ENCODE results near the gene DISP3.

Gene DISP3

DNA sequence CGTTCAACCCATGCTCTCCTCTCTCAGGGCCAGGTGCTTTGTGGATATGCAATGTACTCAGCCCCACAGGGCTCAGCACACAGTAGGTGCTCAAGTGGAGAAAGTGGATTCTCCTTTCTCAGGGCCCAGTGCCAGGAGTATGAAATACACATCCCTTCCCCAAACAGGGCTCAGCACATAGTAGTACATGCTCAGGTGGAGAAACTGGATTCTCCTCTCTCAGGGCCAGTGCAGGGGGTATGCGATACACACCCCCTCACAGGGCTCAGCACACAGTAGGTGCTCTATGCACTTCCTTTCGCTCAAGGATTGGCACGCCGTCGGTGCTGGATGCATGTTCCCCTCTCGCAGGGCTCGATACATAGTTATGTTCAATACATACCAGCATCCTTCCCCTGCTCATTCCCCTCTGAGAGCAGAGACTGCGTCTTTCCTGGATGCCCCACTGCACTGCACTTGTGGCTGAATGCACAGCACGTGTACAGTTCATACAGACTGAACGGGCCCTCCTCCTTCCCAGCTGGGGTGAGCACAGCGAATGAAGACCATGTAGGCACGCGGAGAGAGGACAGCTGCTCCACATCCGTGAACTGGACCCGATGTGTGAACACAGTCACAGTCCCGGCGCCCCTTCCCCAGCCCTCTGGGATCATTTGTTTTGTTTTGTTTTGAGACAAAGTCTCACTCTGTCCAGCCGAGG lies 16.6 kb upstream of the DISP3 start:
- DNase-seq = no peak

DNA sequence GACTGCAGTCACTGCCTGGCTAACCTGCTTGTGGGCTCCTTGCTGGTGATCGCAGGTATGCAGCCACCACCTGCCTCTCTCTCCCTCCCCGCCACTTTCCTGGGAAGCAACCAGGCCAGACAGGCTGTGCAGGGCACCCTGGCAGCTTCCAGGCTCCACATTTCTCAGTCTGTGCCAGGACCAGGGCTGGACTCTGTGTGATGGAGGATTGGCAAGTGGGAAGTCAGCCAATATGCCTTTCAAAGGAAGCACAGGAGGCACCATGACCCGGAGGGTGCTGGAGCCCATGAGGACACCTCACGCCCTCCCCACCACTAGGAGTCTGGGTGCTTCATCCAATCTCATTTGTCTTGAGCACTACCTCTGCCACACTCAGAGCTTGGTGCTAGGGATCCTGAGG lies 15.8 kb upstream of the DISP3 start:
- no peak for DNase-seq

DNA sequence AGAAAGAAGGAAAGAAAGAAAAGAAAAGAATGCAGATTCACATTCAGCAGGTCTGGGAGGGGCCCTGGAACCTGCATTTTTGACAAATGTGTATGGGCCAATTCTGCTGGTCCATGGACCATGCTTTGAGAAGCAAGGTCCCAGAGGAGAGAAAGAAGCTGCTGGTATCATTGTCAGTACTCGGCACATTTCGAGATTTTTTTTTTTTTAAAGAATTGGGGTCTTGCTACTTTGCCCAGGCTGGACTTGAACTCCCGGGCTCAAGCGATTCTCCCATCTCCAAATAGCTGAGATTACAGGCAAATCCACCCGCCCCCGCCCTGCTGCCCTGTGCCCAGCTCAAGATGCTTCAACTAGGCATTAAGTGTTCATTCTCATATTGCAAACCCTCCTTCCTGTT lies 13.6 kb upstream of the DISP3 start:
- DNase-seq = no peak

DNA sequence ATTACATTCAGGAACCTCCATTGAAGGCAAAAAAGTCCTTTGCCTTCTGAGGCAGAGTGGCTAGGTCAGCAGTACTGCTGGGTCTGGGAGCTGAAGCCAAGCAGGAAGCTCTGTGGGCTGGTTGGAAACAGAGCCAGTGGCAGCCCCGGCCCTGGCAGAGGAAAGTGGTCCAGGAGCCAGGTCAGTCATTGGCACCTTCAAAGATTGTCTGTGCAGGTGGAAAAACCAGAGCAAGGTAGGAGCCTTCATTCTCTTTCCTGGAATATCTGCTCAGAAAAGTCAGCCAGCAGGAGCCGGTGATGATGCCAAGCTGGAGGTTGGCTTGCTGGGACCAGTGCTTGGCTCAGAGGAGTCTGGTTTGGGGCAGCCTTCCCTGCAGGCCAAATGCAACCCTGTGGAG lies 12.5 kb upstream of the DISP3 start:
- DNase-seq = no peak

DNA sequence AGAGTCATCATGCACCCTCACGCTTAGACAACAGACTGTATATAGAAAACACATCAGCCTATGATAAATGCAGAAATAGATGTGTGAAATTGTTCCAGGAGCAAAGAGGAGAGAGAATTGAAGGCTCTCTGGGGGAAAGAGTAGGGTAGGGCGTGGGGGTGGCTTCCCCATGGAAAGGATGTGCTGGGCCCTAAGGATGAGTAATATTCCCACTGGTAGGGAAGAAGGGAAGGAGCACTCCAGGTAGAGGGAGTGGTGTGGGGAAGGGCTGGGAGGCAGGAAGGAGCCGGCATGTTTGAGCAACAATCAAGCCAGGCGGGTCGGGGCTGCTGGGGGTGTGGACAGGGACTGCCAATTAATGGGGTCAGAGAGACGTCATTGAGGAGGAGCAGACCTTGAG lies 10.1 kb upstream of the DISP3 start:
- DNase-seq = no peak

DNA sequence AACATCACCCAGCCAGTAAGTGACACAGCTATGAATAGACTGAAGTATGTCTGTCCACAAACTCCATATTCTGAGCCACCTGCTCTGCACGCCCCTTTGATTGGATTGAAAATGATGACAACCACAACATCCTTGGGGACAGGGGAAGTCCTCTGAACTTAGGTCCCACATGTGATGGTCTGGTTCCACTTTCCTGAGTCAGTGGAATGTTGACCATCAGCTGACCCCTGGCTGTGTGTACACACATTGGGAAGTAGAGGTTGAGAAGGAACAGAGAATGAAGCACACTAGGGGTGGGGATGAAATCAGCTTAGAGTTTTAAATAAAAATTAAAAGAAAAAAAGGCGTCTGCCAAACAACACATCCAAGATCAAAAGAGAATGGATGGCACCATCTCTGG lies 8.0 kb upstream of the DISP3 start:
- DNase-seq = no peak

DNA sequence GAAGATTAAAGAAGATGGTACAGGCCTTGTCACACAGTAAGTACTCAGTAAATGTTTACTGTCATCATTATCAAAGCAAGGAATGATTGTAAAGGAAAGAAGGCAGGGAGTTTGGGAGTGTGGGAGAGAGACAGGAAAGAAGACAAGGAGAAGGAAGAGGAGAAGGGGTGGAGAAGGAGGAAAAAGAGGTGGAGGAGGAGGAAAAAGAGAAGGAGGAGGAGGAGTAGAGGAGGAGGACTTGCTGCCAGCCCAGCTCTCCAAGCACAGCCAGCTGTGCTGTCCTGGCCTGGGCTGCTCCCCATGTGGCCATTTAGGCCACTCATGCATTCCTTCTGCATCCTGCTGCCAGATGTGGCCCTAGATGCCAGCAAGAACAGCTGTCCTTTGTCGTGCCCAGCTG lies 7.5 kb upstream of the DISP3 start:
- no peak for DNase-seq

DNA sequence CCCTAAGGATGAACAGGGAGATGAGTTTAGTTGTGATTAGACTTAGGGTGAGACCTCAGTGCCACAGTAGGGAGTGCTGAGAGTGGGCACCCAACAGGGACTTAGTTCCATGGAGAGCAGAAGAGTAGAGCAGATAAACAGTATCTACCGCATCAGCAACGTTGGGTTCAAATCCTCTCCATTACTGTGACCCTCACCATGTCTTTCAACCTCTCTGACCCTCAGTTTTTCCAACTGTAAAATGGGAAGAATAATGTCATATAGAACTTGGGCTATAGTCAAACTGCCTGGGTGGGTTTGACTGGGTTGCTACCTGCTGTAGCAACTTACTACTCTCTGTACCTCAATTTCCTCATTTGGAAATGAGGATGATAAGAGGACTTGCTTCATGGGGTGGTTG lies 6.7 kb upstream of the DISP3 start:
- no peak for DNase-seq

DNA sequence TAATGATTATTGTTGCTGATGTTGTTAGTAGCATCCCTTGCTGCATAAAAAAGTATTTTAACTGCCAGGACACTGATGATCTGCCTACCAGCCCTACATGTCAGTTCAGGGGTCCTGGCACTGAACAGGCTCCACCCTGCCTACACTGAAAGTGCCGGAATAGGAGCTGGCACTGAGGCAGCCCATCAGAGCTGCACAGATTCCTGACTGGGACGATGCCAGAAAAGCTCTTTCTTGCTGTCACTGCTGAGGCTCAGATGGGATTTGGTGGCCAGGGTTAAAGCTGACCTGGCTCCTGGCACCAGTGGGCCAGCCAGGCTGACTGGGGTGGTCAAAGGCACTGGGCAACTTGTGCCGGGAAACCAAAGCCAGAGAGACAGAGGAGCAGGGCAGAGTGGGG lies 6.2 kb upstream of the DISP3 start:
- no peak for DNase-seq

DNA sequence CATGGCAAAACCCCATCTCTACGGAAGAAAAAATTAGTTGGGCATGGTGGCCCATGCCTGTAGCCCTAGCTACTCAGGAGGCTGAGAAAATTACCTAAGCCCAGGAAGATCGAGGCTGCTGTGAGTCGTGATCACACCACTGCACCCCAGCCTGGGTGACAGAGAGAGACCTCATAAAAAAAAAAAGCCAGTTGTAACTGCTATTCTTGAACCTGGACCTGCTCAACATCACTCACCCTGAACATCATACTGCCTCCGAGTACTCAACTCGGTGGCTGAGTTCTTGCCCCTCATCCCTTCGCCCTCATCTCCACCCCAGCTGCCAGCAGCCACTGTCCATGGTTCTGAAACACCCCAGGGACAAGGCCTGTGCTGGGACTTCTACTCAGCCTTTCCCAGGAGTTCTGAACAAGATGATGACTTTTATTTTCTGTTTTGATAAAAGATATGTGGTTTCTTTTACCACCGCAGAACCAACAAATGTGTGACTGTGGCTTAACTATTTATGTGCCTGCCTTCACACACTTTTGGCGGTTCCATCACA lies 5.4 kb upstream of the DISP3 start:
- DNase-seq = no peak

DNA sequence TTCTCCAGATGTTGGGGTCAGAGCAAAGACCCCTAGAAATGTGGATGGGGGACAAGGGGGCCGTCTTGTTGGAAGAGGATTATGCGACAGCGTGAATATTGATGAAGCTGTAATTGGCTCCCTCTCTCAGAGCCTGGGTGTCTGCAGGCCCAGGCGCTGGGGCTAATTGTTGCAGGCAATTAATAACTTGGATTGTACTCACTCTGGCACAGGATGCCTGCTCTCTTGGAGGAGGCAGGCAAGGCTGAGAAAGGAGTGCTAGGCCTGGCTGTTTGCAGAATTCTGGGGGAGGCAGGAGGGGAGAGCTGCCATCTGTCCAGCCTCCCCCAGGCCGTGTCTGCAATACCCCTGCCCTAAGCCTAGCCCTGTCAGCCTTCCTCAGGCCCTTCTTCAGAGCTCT lies 4.1 kb upstream of the DISP3 start:
- no peak for DNase-seq

DNA sequence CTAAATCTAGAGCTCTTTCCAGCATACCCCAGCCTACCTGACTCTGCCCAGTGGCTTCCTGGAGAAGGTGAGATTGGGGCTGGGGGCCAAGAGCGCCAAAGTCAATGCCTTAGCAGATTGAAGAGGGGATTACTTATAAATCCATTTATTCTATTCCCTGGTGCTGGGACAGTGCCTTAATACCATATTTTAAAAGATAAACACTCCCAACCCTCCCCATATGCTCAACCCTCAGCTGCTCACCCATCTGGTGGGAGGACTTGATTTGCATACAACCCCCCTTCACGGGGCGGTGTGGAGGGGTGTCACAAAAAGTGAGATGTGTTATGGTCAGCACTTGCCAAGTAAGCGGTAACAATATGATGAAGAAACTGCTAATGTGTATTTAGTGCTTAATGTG lies 3.2 kb upstream of the DISP3 start:
- DNase-seq = no peak

DNA sequence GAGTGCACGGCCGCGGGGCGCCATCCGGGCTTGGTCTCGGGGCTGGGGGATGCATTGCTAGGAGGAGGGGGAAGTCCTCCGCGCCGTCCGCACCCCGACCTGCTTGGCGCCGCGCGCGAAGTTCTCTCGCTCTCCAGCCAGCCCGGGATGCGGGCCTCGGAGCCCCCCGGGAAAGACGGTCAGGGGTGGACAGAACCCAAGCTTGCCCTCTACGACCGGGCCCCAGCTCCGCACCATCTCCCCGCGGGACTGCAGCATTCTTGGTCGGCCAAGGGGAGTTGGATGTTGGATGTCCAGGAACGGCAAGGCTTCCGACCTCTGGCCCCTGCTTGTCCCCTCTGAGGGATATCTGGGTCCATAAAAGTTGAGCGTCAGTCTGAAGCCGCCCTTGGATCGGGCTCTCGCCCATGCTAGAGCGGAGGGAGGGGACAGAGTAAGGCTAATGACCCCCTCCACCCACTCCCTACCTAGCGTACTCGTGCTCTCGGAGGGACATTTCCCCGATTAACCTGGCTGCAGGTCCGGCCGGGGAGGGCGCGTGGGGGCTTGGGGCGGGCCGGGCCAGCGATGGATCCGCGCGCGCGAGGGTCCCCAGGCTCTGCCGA lies 522 bp downstream of the DISP3 start:
- DNase-seq = no peak

DNA sequence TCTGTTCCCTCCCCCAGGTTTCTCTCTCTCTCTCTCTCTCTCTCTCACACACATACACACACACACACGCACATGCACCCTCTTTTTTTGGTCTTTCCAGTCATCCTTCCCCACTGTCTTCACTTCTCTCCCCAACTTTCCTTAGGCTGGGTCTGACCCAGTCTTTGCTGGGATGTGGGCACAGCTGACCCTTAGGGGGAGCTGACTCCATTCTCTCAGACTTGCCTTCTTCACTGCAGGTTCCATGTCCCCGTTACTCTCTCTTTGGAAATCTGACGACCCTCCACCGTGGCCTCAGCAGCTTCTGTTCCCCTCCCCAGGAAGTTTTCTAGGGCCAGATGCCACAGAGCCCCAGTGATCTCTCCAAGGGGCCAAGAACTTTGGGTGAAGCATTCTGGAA lies 2.1 kb downstream of the DISP3 start:
- no peak for DNase-seq

DNA sequence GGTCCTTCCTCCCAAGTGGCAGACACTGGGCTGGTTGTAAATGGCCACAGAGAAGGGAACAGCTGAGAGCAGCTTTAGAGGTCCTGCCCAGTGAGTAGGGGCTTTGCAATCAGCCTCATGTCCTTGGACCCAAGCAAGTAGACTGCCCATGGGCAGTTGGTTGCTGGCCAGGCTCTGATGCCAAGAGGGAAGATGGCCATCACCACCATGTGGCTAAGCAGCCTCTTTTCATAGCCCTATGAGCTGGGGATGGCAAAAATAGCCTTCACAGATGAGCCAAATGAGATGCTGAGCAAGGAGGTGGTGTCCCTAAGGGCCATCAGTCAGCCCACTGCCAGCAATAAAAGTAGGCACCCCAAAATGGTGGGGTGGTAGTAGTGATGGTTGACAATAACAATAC lies 3.2 kb downstream of the DISP3 start:
- no peak for DNase-seq

DNA sequence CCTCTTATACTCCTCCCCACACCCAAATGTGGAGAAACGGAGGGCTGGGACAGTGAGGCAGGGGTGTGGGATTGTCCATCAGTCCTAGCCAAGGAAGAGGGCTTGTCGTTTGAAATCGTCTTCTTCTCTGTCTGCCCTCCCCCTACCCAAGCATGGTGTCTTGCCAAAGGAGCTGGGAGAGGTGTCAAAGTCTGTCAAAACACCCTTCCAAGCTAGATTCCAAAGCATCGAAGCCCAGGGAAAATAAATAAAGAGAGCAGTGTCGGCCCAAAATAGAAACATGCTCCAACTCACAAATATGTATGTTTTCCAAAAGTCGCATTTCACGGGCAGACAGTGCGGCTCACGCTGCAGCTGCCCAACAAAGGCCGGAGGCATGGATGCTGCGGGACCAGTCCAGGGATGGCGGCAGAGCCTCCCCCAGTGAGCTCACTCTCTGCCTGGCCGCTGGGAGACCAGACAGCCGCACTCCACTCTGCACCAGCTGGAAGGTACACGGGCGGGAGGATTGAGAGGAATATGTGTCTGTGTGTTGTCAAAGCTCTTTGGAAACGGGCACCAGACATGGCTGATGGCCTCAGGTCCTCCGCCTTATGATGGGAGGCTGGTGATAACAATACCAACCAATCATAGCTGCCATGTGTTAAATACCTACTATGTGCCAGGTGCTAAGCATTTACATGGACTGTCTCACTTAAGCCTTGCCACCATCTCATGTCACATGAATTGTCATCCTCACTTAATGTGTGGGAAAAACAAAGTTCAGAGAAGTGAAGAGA lies 3.9 kb downstream of the DISP3 start:
- no peak for DNase-seq

DNA sequence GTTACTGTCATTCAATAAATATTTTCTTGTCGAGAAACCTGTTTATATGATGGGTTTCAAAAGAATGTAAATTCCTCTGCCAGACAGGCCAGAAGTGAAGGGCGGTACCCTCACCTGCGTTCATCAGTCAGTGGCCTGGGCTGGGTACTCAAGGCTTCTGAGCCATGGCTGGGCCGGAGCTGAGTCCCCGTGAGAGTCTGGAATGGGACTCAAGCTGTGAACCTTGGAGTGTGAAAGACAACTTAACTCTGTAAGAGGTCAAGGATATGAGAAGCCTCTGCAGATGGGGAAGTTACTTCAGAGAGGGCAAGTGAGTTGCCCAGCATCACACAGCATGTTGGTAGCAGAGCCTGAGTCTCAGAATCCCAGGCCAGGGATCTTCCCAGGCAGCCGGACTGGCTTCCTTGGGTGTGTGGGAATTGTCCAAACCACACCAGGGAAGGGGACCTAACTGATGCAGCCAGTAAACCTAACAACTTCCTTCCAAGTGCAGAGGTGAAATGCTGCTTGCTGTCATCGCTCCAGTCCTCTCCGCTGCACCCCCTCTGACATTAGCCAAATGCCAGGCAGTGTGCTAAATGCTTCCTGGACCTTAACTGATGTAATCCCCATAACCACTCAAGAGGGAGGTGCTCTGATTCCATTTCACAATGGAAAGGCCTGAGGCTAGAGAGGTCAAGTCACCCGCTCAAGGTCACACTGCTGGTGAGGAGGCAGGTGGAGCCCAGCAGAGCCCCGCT lies 4.8 kb downstream of the DISP3 start:
- DNase-seq = no peak

DNA sequence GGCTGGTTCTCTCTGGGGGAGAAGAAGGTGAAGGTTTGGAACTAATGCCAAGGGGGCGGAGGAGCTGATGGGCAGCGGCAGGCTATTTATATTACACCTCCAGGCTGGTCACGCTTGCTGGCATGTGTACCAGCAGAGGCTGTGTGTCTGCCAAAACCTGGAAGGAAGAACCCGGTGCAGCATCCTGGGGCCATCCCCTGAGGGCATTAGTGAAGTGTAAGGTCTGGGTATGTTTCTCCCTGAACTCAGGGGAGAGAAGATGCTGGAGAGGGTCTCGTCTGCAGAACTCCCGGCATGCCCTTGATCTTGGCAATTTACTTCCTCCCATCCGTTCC lies 5.3 kb downstream of the DISP3 start:
- DNase-seq = no peak

DNA sequence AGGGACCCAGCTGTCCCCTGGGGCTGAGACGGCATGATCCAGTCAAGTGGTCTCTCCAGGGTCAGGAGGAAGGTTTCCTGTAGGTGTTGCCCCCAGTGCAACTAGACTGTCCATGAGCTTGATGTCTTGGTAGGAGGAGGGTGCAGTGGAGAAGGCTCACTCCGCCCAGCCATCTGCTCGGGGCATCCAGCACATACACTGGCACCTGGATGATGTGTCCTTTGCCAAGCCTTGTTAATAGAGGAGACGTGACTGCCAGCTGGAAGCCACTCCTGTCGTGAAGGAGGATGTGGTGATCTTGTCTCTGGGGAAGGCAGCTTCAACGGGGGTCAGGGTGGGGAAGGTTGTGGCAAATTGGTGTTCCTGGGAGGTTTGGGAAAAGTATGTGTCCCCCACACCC lies 6.2 kb downstream of the DISP3 start:
- no peak for DNase-seq

DNA sequence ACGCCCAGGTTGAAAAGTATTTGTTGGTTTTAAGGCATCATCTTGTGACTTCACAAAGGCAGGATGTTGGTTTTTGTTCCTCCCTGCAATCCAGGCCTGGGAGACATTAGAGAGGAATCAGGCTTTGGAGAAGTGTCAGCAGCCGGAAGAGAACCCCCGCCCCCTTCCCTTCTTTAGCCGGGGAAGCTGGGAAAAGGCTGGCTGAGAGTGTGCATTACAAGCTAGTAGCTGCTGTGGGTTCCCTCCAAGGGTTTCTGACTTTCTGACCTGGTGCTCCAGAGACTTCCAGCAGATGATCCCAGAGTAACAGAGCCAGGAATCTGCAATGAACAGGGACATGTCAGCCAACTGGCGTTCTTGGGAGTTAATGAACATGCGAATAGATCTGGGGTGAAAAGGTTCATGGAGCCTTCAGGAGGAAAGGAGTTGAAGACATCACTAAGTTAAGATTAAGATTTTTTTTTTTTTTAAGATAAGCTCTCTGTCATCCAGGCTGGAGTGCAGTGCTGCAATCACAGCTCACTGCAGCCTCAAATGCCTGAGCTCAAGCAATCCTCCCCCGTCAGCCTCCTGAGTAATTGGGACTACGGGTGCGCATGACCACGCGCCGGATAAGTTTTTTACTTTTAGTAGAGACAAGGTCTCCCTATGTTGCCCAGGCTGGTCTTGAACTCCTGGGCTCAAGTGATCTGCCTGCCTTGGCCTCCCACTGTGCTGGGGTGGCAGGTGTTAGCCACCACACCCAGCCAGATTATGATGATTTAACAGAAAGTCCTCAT lies 7.5 kb downstream of the DISP3 start:
- no peak for DNase-seq

DNA sequence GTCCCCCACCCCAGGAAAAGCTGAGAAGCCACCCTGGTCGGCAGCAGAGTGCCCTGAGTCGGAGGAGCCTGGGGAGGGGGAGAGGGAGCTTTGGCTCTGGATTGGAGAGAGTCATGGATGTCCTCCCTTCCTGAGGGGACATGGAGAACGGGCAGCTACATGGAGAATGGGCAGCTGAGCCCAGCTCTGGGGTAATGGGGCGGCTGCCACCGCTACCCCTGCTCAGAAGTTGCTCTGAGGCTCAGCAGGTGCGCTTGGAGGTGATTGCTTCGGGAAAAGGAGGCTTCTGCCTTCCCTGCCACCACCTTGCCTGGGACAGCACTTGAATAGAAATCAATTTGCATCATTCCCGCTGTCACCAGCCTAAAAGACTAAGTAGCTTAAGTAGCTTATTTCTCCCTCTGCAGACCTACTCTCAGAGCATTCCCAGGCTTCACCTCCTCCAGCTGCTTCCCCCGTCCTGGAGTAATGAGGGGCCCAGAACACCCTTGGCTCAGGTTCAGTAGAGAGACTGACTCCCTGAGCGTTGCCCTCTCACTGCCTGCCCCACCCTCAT lies 8.3 kb downstream of the DISP3 start:
- DNase-seq = no peak

DNA sequence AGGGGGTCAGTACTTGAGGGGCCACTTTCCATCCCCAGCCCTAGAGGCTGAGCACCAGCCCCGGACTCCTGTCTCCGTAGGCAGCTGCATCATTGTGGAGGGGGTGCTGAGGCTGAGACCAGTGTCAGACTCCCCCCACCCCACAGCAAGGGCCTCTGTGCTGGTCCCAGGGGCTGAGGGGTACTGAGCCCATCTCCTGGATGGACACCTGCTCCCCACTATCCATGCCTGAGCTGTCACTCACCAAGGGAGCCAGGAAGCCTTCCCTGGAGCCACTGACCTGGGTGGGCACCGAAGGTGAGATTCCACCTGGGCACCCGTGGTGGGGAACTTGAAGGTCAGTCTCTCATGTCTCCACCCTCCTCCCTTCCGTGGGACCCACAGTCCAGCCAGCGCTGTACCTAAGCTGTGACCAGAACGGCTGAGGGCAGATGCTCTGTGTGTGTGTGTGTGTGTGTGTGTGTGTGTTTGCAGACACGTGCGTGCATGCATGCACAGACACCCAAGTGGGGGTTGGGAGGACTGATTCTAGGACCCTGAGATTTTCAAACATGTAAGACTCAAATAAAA lies 9.3 kb downstream of the DISP3 start:
- DNase-seq = no peak
